Mucosa of descending colon (tissue), 3 donors: ENCODE results near the gene LMO7. TPM values are rescaled to one million over a fixed set of nuclear protein-coding genes. Genes with fewer than 3 reads are reported as not detected.

ENCODE experiments used
- ATAC-seq: fragments of 200-7000 bp; cut with Tn5 transposase; one replicate; pipeline ENCODE4 v1.9.1; 2020; ENCODE audit warnings: mild to moderate bottlenecking, moderate library complexity
- DNase-seq, 3 donors: peaks; one replicate each; pipeline ENCODE4 v3.0.0-alpha.2; 2020
- H3K36me3 ChIP-seq: fragments of 200-600 bp; one replicate; pipeline ENCODE4 v1.8.0; 2021; ENCODE audit warnings: low read depth, mild to moderate bottlenecking
- H3K4me1 ChIP-seq: fragments of 200-600 bp; one replicate; pipeline ENCODE4 v1.8.0; 2021; ENCODE audit warnings: low read depth, mild to moderate bottlenecking
- H3K4me3 ChIP-seq: fragments of 200-600 bp; one replicate; pipeline ENCODE4 v1.8.0; 2021; ENCODE audit warnings: mild to moderate bottlenecking
- H3K9me3 ChIP-seq: fragments of 200-600 bp; one replicate; pipeline ENCODE4 v1.8.0; 2021; ENCODE audit warnings: mild to moderate bottlenecking
- intact Hi-C, 2 donors: fragments of 100-400 bp; cut with DNase I in 1 of 2; cut with micrococcal nuclease in 1 of 2; formaldehyde crosslinking; loops; one replicate each; pipeline versions ENCODE4 v1.11.0 to v1.11.1; 2022; cut with DNase I, micrococcal nuclease
- total RNA-seq, 3 donors: library from RNA; stranded (reverse); fragmentation: NEBNext Ultra II Directional in 2 of 3; extraction: Animal tissue kit (Norgen Biotek cat#: 25700) in 2 of 3; gene quantifications; one replicate each; pipeline versions ENCODE4 v1.2.1 to v1.2.4, GENCODE V29; 2021 to 2023
- TF ChIP-seq, protein P1 (sequence below): fragments of 200-600 bp; IDR thresholded peaks from one replicate; pipeline ENCODE4 v1.8.0; 2022; ENCODE audit warnings: antibody characterized with exemption, mild to moderate bottlenecking
- donor health status: DM: no; HTN: no; CAD: no; lungs with moderate emphysema.
- donor health status: DM: no; HTN: no; CAD: no.
- donor health status: DM: no; HTN: yes; CAD: no.

Gene LMO7
- total RNA-seq, 3 donors from 2014 or later = 127 to 243 (median 212) TPM

DNA sequence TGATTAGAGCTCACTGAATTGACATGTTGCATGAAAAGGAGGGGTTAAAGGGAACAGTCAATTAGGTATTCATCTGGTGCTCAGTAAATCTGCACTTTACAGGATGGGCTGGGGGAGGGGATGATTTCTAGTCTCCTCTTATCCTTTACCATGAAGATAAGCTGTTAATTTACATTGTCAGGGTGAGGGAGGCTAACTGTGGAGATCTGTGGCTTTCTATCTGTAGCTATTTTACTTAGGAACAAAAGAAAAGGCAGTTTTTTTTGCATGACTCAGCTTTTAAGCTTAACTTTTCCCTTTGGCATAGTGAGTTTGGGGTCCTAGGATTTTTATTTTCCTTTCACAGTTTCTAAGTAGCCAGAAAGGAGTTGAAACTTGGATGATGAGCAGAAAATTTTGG lies 253.3 kb downstream of the LMO7 start:
- no peaks in the 10 kb centered on the region for H3K4me1 ChIP-seq
- DNase-seq (no peak), ATAC-seq (no peak)
- no peaks in the 10 kb centered on the region for H3K9me3 ChIP-seq
- H3K36me3 ChIP-seq = no peaks in the 10 kb centered on the region
- TF ChIP-seq, protein P1, sequence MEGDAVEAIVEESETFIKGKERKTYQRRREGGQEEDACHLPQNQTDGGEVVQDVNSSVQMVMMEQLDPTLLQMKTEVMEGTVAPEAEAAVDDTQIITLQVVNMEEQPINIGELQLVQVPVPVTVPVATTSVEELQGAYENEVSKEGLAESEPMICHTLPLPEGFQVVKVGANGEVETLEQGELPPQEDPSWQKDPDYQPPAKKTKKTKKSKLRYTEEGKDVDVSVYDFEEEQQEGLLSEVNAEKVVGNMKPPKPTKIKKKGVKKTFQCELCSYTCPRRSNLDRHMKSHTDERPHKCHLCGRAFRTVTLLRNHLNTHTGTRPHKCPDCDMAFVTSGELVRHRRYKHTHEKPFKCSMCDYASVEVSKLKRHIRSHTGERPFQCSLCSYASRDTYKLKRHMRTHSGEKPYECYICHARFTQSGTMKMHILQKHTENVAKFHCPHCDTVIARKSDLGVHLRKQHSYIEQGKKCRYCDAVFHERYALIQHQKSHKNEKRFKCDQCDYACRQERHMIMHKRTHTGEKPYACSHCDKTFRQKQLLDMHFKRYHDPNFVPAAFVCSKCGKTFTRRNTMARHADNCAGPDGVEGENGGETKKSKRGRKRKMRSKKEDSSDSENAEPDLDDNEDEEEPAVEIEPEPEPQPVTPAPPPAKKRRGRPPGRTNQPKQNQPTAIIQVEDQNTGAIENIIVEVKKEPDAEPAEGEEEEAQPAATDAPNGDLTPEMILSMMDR = no peak
- no peak overlapping the region for H3K4me3 ChIP-seq
- intact Hi-C loops = no loop called here

DNA sequence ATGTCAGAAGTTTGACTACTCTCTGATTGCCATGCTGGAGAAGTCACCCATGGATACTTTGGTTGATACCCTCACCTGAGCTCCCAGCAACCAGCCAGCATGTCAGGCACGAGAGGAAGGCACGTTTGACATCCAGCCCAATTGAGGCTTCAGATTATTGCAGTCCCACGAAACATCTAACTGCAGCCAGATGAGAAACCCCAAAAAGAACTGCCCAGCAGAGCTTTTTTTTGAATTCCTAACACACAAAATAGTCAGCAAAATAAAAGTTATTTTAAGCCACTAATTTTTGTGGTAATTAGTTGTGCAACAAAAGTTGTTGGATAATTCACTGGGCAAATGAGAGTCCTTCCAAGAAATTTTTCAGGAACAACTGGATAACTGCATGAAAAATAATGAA lies 259.0 kb downstream of the LMO7 start:
- no peak for ATAC-seq
- no peak for DNase-seq
- Histone ChIP-seq H3K4me1 (no peaks in the 10 kb centered on the region), H3K36me3 (no peaks in the 10 kb centered on the region), H3K9me3 (no peaks in the 10 kb centered on the region), H3K4me3 (no peak overlapping the region)
- intact Hi-C loops = no loop called here
- TF ChIP-seq, protein P1 = no peak

DNA sequence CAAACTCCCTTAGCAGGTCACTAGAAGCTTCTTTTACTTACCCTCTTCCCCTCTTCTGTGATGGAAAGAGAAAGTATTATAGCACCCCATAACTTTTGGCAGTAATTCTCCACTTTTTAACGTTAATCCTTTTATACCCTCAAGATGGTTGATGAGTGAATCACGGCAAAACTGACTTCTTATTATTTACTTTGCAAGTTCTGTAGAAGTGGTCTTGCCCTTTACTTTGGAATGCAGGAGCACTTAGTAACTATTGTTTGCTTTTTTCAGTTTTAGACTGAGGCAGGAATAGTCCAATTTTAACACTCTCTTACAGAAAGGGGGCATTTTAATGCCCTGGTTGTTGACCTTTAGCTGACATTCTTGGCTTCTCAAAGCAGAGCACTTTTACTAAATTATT lies 260.1 kb downstream of the LMO7 start:
- no peaks in the 10 kb centered on the region for H3K9me3 ChIP-seq
- ATAC-seq (no peak), DNase-seq (no peak)
- H3K4me1 ChIP-seq = no peaks in the 10 kb centered on the region
- intact Hi-C loops = no loop called here
- TF ChIP-seq, protein P1 = no peak
- no peaks in the 10 kb centered on the region for H3K36me3 ChIP-seq
- no peak overlapping the region for H3K4me3 ChIP-seq

DNA sequence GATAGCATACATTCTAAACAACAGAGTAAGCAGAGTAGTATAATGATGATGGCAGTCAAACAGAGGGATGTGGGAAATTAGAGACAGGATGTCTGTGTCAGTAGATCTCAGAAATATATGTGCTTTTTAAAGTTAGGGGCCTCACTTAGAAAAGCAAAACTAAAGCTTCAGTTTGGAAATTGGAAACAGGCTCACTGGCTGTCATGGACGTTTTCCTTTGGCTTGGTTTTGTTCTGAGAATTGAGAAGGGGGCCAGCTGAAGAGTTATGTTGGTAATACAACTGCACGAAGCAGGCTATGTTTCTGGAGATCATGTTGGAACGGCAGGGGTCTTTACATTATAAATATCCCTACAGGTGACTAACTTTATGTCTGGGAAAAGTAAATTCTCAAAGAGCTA lies 261.3 kb downstream of the LMO7 start:
- H3K9me3 ChIP-seq = no peaks in the 10 kb centered on the region

GRCh38 chr13:75901501-75901900 lies 265.4 kb downstream of the LMO7 start:
- DNase-seq (no peak), ATAC-seq (no peak)
- Histone ChIP-seq H3K9me3 (no peaks in the 10 kb centered on the region), H3K36me3 (no peaks in the 10 kb centered on the region), H3K4me1 (no peaks in the 10 kb centered on the region), H3K4me3 (no peak overlapping the region)
- TF ChIP-seq, protein P1 = no peak
- intact Hi-C loops = no loop called here

More for the DNA sequence above, 261.3 kb downstream of the LMO7 start:
- Histone ChIP-seq H3K4me1 (no peaks in the 10 kb centered on the region), H3K4me3 (no peak overlapping the region), H3K36me3 (no peaks in the 10 kb centered on the region)
- TF ChIP-seq, protein P1 = no peak
- intact Hi-C loops = no loop called here
- ATAC-seq (no peak), DNase-seq (no peak)
